ENCODE measurements around the gene KIF23. TPM values are rescaled to one million over a fixed set of nuclear protein-coding genes. Genes with fewer than 3 reads are reported as not detected.

Gene KIF23
- total and polyA plus RNA-seq, 2 of the 4 experiments (the other 2 are of a cell fraction): 37.7 to 56.1 TPM

DNA sequence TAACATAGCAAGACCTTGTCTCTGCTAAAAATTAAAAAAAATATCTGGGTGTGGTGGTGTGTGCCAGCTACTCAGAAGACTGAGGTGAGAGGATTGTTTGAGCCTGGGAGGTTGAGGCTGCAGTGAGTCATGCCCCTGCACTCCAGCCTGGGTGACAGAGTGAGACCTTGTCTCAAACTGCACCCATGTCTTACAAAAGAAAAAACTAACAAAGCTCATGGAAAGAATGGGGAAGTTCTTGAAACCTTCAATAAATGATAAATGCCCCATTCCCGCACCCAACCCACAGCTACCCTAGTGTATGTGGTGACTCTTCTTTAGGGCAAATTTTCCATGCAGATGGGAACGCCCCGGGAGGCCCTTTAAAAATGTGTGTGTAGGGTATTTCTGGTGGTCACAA, 66.8 kb downstream of the KIF23 start:
- Histone ChIP-seq H3K27me3 (ENCODE audit: control insufficient read depth, insufficient read depth, low read length) (peaks cover 36% of the 10 kb centered on the region), H4K5ac (ENCODE audit: low read depth, low read length) (no peak overlapping the region), H3K4ac (ENCODE audit: low read depth, low read length) (no peak overlapping the region), H4K20me1 (ENCODE audit: insufficient read depth, low read length) (no peaks in the 10 kb centered on the region), H3K4me1 (ENCODE audit: control insufficient read depth, insufficient read depth, low read length) (no peaks in the 10 kb centered on the region), H3K9me3 (ENCODE audit: control insufficient read depth, insufficient read depth, low read length) (peaks cover 6% of the 10 kb centered on the region), H3K14ac (replicated peaks; ENCODE audit: low read depth, low read length) (no peak overlapping the region), H3K4me3 (ENCODE audit: insufficient read depth, low read depth, low read length) (no peak overlapping the region), H3K36me3 (ENCODE audit: control insufficient read depth, insufficient read depth, low read length) (no peaks in the 10 kb centered on the region), H2BK120ac (ENCODE audit: low read depth, low read length) (no peak overlapping the region), H3K4me2 (ENCODE audit: low read depth, low read length) (no peak overlapping the region), H3K27ac (ENCODE audit: insufficient read depth, low read length) (no peak overlapping the region), H3K18ac (ENCODE audit: low read depth, low read length) (no peak overlapping the region), H2BK20ac (ENCODE audit: low read depth, low read length) (no peak overlapping the region), H4K8ac (ENCODE audit: low read depth in 2 of 2, low read length in 2 of 2) (no peak overlapping the region), H4K91ac (ENCODE audit: insufficient read depth, low read depth, low read length) (no peak overlapping the region), H3K56ac (ENCODE audit: extremely low read depth, insufficient read depth, low read length) (no peak overlapping the region), H3K23ac (ENCODE audit: low read depth, low read length) (no peak overlapping the region), H3K9me1 (ENCODE audit: insufficient read depth, low read length) (no peaks in the 10 kb centered on the region; the same call in 1 of the 2 replicates), H2BK5ac (ENCODE audit: low read depth, low read length, poor library complexity, severe bottlenecking) (no peak overlapping the region), H2AK9ac (replicated peaks; ENCODE audit: low read depth, low read length, poor library complexity) (no peak overlapping the region), H3K79me1 (ENCODE audit: low read depth in 1 of 2, low read length in 2 of 2) (no peaks in the 10 kb centered on the region), H2BK15ac (ENCODE audit: low read depth, low read length) (no peak overlapping the region), H3K9ac (ENCODE audit: low read depth, low read length) (no peak overlapping the region), H2AK5ac (ENCODE audit: low read depth, low read length) (no peak overlapping the region), H2AFZ (replicated peaks; ENCODE audit: low read length, poor library complexity) (no peak overlapping the region)
- ChIA-PET POLR2A (ENCODE audit: unreplicated experiment) (interaction anchor here (0.6 kb wide), 2 partner anchors 70 to 493 kb away, joined by 3 to 4 read pairs; no protein-coding TSS in a partner anchor), CTCF (no interaction called here)
- dilution Hi-C loops (cut with HindIII; ENCODE audit: low sequenced_read_pairs, unreplicated experiment): no loop called here
- no peak for DNase-seq
- TF ChIP-seq FOS (IDR thresholded peaks at IDR 0.05; ENCODE audit: low read depth, low read length) (no peak), RAD21 (IDR thresholded peaks at IDR 0.05; ENCODE audit: low read length) (no peak), RFX5 (IDR thresholded peaks at IDR 0.05; ENCODE audit: low read depth, low read length) (no peak), SMC3 (IDR thresholded peaks at IDR 0.05; ENCODE audit: low read depth, low read length) (no peak), CEBPB (IDR thresholded peaks at IDR 0.05; ENCODE audit: low read depth, low read length) (no peak)
- TF ChIP-seq, protein P1, sequence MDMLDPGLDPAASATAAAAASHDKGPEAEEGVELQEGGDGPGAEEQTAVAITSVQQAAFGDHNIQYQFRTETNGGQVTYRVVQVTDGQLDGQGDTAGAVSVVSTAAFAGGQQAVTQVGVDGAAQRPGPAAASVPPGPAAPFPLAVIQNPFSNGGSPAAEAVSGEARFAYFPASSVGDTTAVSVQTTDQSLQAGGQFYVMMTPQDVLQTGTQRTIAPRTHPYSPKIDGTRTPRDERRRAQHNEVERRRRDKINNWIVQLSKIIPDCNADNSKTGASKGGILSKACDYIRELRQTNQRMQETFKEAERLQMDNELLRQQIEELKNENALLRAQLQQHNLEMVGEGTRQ (IDR thresholded peaks at IDR 0.05; ENCODE audit: low read depth, low read length): no peak
- intact Hi-C loops (cut with micrococcal nuclease): loop anchor here (10.0 kb wide), 1 partner anchor 164 kb away; no protein-coding TSS in a partner anchor
- no TSS peak for BruUV-seq (replicated peaks)
- WGBS, 2 experiments (ENCODE audit: extremely low coverage in 2 of 2, insufficient read length in 1 of 2): no CpG with 5 or more reads among the region's 3 CpGs
- no peak for ATAC-seq (ENCODE audit: low read depth)
- in situ Hi-C loops (cut with MboI; ENCODE audit: low sequenced_read_pairs): no loop called here

All from IMR-90 (cell line).